GM12878 (cell line): Measurements from ENCODE around the gene TOPBP1.

ENCODE experiments used
- BHLHE40 ChIP-seq, 2 experiments: fragments of 450-650 bp in 1 of 2; IDR thresholded peaks; 2 replicates each; pipeline ENCODE4 v1.6.1; 2011 to 2017; ENCODE audit warnings: low read depth in 2 of 2, borderline replicate concordance in 1 of 2, improper control_type of control experiment in 1 of 2, low read length in 1 of 2, mild to moderate bottlenecking in 1 of 2
- CBX5 ChIP-seq: sonication (generic); IDR thresholded peaks from 2 replicates; pipeline ENCODE4 v1.6.1; 2016; ENCODE audit warnings: low read depth, moderate library complexity, mild to moderate bottlenecking, inconsistent platforms
- DPF2 ChIP-seq: fragments of 450-650 bp; IDR thresholded peaks from 2 replicates; pipeline ENCODE4 v1.6.1; 2017; ENCODE audit warnings: mild to moderate bottlenecking
- EZH2 ChIP-seq: IDR thresholded peaks from 2 replicates; pipeline ENCODE4 v1.6.1; 2012; ENCODE audit warnings: low read depth, mild to moderate bottlenecking, control low read depth, inconsistent platforms, low read length, borderline replicate concordance; ENCODE audit not compliant: control insufficient read depth
- HDAC6 ChIP-seq: fragments of 200-600 bp; sonication (generic); IDR thresholded peaks from one replicate; pipeline ENCODE4 v1.8.0; 2017; ENCODE audit warnings: antibody characterized with exemption; ENCODE audit not compliant: unreplicated experiment
- RAD21 ChIP-seq: IDR thresholded peaks from 2 replicates; pipeline ENCODE4 v1.6.1; 2011; ENCODE audit warnings: mild to moderate bottlenecking, low read depth, low read length, moderate library complexity; ENCODE audit not compliant: insufficient read depth
- SMC3 ChIP-seq: IDR thresholded peaks from 2 replicates; pipeline ENCODE4 v1.6.1; 2011; ENCODE audit warnings: low read length, improper control_type of control experiment, borderline replicate concordance
- YY1 ChIP-seq: IDR thresholded peaks from 2 replicates; pipeline ENCODE4 v1.6.1; 2011; ENCODE audit warnings: low read depth, mild to moderate bottlenecking, low read length
- ZNF274 ChIP-seq: IDR thresholded peaks from one replicate; pipeline ENCODE4 v1.8.0; 2011; ENCODE audit not compliant: insufficient read length, insufficient read depth
- TF ChIP-seq, protein P1 (sequence below): IDR thresholded peaks from 2 replicates; pipeline ENCODE4 v1.6.1; 2012; ENCODE audit warnings: low read length, inconsistent platforms
- TF ChIP-seq, protein P2 (sequence below): IDR thresholded peaks from 2 replicates; pipeline ENCODE4 v1.6.1; 2011; ENCODE audit warnings: borderline replicate concordance, low read depth, mild to moderate bottlenecking, moderate library complexity, mixed read lengths, low read length; ENCODE audit not compliant: insufficient read depth; ENCODE audit errors: extremely low read length
- TF ChIP-seq, protein P3 (sequence below), 3 experiments: IDR thresholded peaks in 2 of 3; conservative IDR thresholded peaks in 1 of 3; 2 replicates each; pipeline ENCODE4 v1.5.1; 2011; ENCODE audit warnings: low read depth in 3 of 3, low read length in 3 of 3, mild to moderate bottlenecking in 3 of 3, control low read depth in 2 of 3, moderate library complexity in 2 of 3, inconsistent platforms in 1 of 3, mixed read lengths in 1 of 3; ENCODE audit not compliant: control insufficient read depth in 2 of 3, insufficient read depth in 1 of 3; ENCODE audit errors: extremely low read depth in 1 of 3
- TF ChIP-seq, protein P4 (sequence below): IDR thresholded peaks from 2 replicates; pipeline ENCODE4 v1.6.1; 2011; ENCODE audit warnings: low read depth, low read length, improper control_type of control experiment, borderline replicate concordance

DNA sequence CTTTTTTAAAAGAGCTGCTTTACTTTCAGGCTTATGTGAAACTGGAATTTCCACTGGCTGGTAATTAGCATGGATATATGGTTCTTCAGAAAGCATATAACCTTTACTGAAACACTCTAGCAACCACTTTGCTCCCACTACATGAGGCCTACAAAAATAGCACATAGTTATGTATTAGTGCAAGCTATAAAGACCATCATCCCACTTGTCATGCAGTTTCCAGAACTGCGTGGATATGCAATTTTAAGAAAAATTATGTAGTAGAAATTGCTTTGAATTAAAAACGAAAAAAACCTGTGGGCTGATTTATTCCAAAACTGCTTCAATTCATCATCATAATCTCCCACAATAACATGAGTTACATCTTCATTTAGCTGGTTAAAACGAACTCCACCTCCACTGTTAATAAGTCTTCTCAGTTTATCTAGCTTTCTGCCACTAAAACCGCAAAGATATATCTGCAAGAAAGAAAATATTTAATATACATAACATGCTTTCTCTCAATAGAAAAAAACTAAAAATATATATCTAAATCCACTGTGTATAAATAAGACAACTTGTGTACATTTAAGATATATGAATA is 12.2 kb downstream of the TOPBP1 start:
- TF ChIP-seq, protein P1, sequence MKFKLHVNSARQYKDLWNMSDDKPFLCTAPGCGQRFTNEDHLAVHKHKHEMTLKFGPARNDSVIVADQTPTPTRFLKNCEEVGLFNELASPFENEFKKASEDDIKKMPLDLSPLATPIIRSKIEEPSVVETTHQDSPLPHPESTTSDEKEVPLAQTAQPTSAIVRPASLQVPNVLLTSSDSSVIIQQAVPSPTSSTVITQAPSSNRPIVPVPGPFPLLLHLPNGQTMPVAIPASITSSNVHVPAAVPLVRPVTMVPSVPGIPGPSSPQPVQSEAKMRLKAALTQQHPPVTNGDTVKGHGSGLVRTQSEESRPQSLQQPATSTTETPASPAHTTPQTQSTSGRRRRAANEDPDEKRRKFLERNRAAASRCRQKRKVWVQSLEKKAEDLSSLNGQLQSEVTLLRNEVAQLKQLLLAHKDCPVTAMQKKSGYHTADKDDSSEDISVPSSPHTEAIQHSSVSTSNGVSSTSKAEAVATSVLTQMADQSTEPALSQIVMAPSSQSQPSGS: no peak
- TF ChIP-seq, protein P2, sequence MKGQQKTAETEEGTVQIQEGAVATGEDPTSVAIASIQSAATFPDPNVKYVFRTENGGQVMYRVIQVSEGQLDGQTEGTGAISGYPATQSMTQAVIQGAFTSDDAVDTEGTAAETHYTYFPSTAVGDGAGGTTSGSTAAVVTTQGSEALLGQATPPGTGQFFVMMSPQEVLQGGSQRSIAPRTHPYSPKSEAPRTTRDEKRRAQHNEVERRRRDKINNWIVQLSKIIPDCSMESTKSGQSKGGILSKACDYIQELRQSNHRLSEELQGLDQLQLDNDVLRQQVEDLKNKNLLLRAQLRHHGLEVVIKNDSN: no peak
- TF ChIP-seq, protein P3, sequence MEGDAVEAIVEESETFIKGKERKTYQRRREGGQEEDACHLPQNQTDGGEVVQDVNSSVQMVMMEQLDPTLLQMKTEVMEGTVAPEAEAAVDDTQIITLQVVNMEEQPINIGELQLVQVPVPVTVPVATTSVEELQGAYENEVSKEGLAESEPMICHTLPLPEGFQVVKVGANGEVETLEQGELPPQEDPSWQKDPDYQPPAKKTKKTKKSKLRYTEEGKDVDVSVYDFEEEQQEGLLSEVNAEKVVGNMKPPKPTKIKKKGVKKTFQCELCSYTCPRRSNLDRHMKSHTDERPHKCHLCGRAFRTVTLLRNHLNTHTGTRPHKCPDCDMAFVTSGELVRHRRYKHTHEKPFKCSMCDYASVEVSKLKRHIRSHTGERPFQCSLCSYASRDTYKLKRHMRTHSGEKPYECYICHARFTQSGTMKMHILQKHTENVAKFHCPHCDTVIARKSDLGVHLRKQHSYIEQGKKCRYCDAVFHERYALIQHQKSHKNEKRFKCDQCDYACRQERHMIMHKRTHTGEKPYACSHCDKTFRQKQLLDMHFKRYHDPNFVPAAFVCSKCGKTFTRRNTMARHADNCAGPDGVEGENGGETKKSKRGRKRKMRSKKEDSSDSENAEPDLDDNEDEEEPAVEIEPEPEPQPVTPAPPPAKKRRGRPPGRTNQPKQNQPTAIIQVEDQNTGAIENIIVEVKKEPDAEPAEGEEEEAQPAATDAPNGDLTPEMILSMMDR (IDR thresholded peaks at IDR 0.05 in 2 of 3, conservative IDR thresholded peaks at IDR 0.05 in 1 of 3; ENCODE audit: control insufficient read depth in 2 of 3, extremely low read depth in 1 of 3, insufficient read depth in 1 of 3, low read depth in 3 of 3, low read length in 3 of 3): no peak
- TF ChIP-seq CBX5 (no peak), ZNF274 (no peak), HDAC6 (no peak), BHLHE40 (IDR thresholded peaks at IDR 0.05; ENCODE audit: borderline replicate concordance in 1 of 2, low read depth in 2 of 2, low read length in 1 of 2) (no peak), EZH2 (no peak), DPF2 (no peak), YY1 (no peak), RAD21 (no peak), SMC3 (no peak)
- TF ChIP-seq, protein P4, sequence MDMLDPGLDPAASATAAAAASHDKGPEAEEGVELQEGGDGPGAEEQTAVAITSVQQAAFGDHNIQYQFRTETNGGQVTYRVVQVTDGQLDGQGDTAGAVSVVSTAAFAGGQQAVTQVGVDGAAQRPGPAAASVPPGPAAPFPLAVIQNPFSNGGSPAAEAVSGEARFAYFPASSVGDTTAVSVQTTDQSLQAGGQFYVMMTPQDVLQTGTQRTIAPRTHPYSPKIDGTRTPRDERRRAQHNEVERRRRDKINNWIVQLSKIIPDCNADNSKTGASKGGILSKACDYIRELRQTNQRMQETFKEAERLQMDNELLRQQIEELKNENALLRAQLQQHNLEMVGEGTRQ: no peak
